Measurements from ENCODE around the gene FOXE1. TPM values are rescaled to one million over a fixed set of nuclear protein-coding genes. Genes with fewer than 3 reads are reported as not detected.

The FOXE1 gene
- total and polyA plus RNA-seq, 2 experiments from 2014 or later: 0.45 TPM; not detected in 1

GRCh38 chr9:97808972-97809371 lies 44.1 kb upstream of the FOXE1 start (continued):
- TF ChIP-seq, protein P1, sequence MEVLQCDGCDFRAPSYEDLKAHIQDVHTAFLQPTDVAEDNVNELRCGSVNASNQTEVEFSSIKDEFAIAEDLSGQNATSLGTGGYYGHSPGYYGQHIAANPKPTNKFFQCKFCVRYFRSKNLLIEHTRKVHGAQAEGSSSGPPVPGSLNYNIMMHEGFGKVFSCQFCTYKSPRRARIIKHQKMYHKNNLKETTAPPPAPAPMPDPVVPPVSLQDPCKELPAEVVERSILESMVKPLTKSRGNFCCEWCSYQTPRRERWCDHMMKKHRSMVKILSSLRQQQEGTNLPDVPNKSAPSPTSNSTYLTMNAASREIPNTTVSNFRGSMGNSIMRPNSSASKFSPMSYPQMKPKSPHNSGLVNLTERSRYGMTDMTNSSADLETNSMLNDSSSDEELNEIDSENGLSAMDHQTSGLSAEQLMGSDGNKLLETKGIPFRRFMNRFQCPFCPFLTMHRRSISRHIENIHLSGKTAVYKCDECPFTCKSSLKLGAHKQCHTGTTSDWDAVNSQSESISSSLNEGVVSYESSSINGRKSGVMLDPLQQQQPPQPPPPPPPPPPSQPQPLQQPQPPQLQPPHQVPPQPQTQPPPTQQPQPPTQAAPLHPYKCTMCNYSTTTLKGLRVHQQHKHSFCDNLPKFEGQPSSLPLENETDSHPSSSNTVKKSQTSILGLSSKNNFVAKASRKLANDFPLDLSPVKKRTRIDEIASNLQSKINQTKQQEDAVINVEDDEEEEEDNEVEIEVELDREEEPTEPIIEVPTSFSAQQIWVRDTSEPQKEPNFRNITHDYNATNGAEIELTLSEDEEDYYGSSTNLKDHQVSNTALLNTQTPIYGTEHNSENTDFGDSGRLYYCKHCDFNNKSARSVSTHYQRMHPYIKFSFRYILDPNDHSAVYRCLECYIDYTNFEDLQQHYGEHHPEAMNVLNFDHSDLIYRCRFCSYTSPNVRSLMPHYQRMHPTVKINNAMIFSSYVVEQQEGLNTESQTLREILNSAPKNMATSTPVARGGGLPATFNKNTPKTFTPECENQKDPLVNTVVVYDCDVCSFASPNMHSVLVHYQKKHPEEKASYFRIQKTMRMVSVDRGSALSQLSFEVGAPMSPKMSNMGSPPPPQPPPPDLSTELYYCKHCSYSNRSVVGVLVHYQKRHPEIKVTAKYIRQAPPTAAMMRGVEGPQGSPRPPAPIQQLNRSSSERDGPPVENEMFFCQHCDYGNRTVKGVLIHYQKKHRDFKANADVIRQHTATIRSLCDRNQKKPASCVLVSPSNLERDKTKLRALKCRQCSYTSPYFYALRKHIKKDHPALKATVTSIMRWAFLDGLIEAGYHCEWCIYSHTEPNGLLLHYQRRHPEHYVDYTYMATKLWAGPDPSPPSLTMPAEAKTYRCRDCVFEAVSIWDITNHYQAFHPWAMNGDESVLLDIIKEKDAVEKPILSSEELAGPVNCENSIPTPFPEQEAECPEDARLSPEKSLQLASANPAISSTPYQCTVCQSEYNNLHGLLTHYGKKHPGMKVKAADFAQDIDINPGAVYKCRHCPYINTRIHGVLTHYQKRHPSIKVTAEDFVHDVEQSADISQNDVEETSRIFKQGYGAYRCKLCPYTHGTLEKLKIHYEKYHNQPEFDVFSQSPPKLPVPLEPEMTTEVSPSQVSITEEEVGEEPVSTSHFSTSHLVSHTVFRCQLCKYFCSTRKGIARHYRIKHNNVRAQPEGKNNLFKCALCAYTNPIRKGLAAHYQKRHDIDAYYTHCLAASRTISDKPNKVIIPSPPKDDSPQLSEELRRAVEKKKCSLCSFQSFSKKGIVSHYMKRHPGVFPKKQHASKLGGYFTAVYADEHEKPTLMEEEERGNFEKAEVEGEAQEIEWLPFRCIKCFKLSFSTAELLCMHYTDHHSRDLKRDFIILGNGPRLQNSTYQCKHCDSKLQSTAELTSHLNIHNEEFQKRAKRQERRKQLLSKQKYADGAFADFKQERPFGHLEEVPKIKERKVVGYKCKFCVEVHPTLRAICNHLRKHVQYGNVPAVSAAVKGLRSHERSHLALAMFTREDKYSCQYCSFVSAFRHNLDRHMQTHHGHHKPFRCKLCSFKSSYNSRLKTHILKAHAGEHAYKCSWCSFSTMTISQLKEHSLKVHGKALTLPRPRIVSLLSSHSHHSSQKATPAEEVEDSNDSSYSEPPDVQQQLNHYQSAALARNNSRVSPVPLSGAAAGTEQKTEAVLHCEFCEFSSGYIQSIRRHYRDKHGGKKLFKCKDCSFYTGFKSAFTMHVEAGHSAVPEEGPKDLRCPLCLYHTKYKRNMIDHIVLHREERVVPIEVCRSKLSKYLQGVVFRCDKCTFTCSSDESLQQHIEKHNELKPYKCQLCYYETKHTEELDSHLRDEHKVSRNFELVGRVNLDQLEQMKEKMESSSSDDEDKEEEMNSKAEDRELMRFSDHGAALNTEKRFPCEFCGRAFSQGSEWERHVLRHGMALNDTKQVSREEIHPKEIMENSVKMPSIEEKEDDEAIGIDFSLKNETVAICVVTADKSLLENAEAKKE (CRISPR knock-in tag; IDR thresholded peaks at IDR 0.05): no peak
- TF ChIP-seq NANOG (IDR thresholded peaks at IDR 0.05; ENCODE audit: borderline replicate concordance) (no peak), CTCF (conservative IDR thresholded peaks at IDR 0.05; ENCODE audit: low read depth in 2 of 2) (no peak), CREB1 (CRISPR knock-in tag; IDR thresholded peaks at IDR 0.05; ENCODE audit: low read depth) (no peak), EZH2 (IDR thresholded peaks at IDR 0.05; ENCODE audit: low read depth, unreplicated experiment) (no peak)

- H3K9me3 Mint-ChIP-seq: no peaks in the 10 kb centered on the region
- TF ChIP-seq, protein P2, sequence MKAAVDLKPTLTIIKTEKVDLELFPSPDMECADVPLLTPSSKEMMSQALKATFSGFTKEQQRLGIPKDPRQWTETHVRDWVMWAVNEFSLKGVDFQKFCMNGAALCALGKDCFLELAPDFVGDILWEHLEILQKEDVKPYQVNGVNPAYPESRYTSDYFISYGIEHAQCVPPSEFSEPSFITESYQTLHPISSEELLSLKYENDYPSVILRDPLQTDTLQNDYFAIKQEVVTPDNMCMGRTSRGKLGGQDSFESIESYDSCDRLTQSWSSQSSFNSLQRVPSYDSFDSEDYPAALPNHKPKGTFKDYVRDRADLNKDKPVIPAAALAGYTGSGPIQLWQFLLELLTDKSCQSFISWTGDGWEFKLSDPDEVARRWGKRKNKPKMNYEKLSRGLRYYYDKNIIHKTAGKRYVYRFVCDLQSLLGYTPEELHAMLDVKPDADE (IDR thresholded peaks at IDR 0.05): no peak
- no peak for TF ChIP-seq CREB1 (CRISPR knock-in tag; IDR thresholded peaks at IDR 0.05; ENCODE audit: low read depth)
- no peak for TF ChIP-seq REST (IDR thresholded peaks at IDR 0.05; ENCODE audit: unreplicated experiment)
- TF ChIP-seq ZNF114 (CRISPR knock-in tag; IDR thresholded peaks at IDR 0.05): no peak
- no peak for TF ChIP-seq POLR2AphosphoS5 (IDR thresholded peaks at IDR 0.05; ENCODE audit: low read depth)
- no peak for TF ChIP-seq EZH2phosphoT487 (IDR thresholded peaks at IDR 0.05; ENCODE audit: unreplicated experiment)
- no peak for TF ChIP-seq JUNB (IDR thresholded peaks at IDR 0.05; ENCODE audit: unreplicated experiment)
- TF ChIP-seq STAT1 (IDR thresholded peaks at IDR 0.05; ENCODE audit: unreplicated experiment): no peak
- TF ChIP-seq NANOG (IDR thresholded peaks at IDR 0.05; ENCODE audit: borderline replicate concordance): no peak
Measured at GRCh38 chr9:97809666-97810344, 43.2 kb upstream of the FOXE1 start.

More at GRCh38 chr9:97809666-97810344, 43.2 kb upstream of the FOXE1 start:
- Histone ChIP-seq H3K36me3 (ENCODE audit: insufficient read depth) (no peaks in the 10 kb centered on the region), H3K4me2 (0 out of 2 replicates have a peak overlapping the region, but pooled peaks have one; percentile 35), H4K20me1 (replicated peaks; ENCODE audit: insufficient read depth) (no peaks in the 10 kb centered on the region), H2AFZ (peak overlapping the region; percentile 32; the same call in 1 of the 2 replicates), H3K27ac (ENCODE audit: low read depth) (no peak overlapping the region), H3K4me3 (no peak overlapping the region), H3K27me3 (ENCODE audit: insufficient read depth) (peaks cover 6% of the 10 kb centered on the region; the same call in 1 of the 2 replicates), H3K4me1 (ENCODE audit: insufficient read depth) (peaks cover 13% of the 10 kb centered on the region; the same call in 1 of the 2 replicates), H3K79me2 (replicated peaks; ENCODE audit: insufficient read depth) (no peaks in the 10 kb centered on the region), H3K9me2 (ENCODE audit: insufficient read depth) (0 out of 2 replicates have a peak, but pooled peaks cover 3% of the 10 kb centered on the region), H3F3A (replicated peaks; ENCODE audit: low read depth) (no peaks in the 10 kb centered on the region)
- Mint-ChIP-seq H3K27me3 (ENCODE audit: insufficient read depth, low read depth, poor library complexity) (peaks cover 5% of the 10 kb centered on the region), H3K27ac (no peak overlapping the region), H3K4me3 (no peak overlapping the region), H3K4me1 (peaks cover 14% of the 10 kb centered on the region), H3K36me3 (ENCODE audit: low read depth) (no peaks in the 10 kb centered on the region)
- DNase-seq (ENCODE audit: low spot score) (peak; percentile 11), ATAC-seq (peak; percentile 81)
